ENCODE results near the gene CPEB2.

DNA sequence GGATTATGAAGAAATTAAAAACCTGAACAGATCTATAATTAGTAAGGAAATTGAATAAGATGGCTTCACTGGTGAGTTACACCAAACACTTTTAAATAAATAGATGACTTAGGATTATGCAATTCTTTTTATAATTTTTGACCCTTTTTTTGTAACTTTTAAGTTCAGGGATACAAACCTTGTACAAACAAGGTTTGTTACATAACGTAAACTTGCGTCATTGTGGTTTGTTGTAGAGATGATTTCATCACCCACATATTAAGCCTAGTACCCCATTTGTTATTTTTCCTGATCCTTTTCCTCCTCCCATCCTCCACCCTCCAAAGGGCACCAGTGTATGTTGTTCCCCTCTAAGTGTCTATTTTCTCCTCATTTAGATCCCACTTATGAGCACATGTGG lies 75.7 kb downstream of the CPEB2 start:
- TF ChIP-seq, protein P1, sequence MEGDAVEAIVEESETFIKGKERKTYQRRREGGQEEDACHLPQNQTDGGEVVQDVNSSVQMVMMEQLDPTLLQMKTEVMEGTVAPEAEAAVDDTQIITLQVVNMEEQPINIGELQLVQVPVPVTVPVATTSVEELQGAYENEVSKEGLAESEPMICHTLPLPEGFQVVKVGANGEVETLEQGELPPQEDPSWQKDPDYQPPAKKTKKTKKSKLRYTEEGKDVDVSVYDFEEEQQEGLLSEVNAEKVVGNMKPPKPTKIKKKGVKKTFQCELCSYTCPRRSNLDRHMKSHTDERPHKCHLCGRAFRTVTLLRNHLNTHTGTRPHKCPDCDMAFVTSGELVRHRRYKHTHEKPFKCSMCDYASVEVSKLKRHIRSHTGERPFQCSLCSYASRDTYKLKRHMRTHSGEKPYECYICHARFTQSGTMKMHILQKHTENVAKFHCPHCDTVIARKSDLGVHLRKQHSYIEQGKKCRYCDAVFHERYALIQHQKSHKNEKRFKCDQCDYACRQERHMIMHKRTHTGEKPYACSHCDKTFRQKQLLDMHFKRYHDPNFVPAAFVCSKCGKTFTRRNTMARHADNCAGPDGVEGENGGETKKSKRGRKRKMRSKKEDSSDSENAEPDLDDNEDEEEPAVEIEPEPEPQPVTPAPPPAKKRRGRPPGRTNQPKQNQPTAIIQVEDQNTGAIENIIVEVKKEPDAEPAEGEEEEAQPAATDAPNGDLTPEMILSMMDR (conservative IDR thresholded peaks at IDR 0.05; ENCODE audit: low read length): no peak
- TF ChIP-seq EZH2phosphoT487 (IDR thresholded peaks at IDR 0.05; ENCODE audit: borderline replicate concordance, low read depth, low read length): no peak

All from OCI-LY7 (cell line).